ENCODE results near the gene CTBP1. TPM values are rescaled to one million over a fixed set of nuclear protein-coding genes. Genes with fewer than 3 reads are reported as not detected.

Gene CTBP1
- total RNA-seq, 1 experiment from 2014 or later, result 184 TPM

- intact Hi-C loops (cut with micrococcal nuclease; ENCODE audit: unreplicated experiment), result no loop called here
Measured at GRCh38 chr4:1202526-1203011, 46.4 kb downstream of the CTBP1 start.

GRCh38 chr4:1201851-1202525, 46.9 kb downstream of the CTBP1 start:
- no peaks in the 10 kb centered on the region for H3K4me1 ChIP-seq
- intact Hi-C loops (cut with micrococcal nuclease; ENCODE audit: unreplicated experiment), result no loop called here
- POLR2A ChIA-PET, result no interaction called here
- no peak overlapping the region for H3K4me3 ChIP-seq (ENCODE audit: low read depth, low read length)
- CTCF ChIA-PET, result no interaction called here
- no peaks in the 10 kb centered on the region for H3K4me1 Mint-ChIP-seq (ENCODE audit: low read depth, unreplicated experiment)
- no peak overlapping the region for H3K4me3 Mint-ChIP-seq (ENCODE audit: unreplicated experiment)
- no peak for TF ChIP-seq CTCF (IDR thresholded peaks at IDR 0.05; ENCODE audit: insufficient read depth in 1 of 2, low read depth in 1 of 2, low read length in 1 of 2, severe bottlenecking in 1 of 2, unreplicated experiment in 1 of 2)
- no peak overlapping the region for H3K27ac Mint-ChIP-seq (ENCODE audit: unreplicated experiment)
- H3K27me3 Mint-ChIP-seq (ENCODE audit: insufficient read depth, unreplicated experiment), result no peaks in the 10 kb centered on the region
- H3K9me3 Mint-ChIP-seq (ENCODE audit: unreplicated experiment), result no peaks in the 10 kb centered on the region
- H3K27me3 ChIP-seq (replicated peaks; ENCODE audit: control insufficient read depth, insufficient read depth, low read length), result no peaks in the 10 kb centered on the region
- no peaks in the 10 kb centered on the region for H3K9me3 ChIP-seq
- DNase-seq, result peak in 1 of 2 experiments; percentile 26
- BruUV-seq (replicated peaks), result no TSS peak
- H3K36me3 ChIP-seq (ENCODE audit: control insufficient read depth, insufficient read depth, low read length), result no peaks in the 10 kb centered on the region
- H3K36me3 Mint-ChIP-seq (ENCODE audit: insufficient read depth, unreplicated experiment), result no peaks in the 10 kb centered on the region

More at GRCh38 chr4:1202526-1203011, 46.4 kb downstream of the CTBP1 start:
- TF ChIP-seq CTCF (IDR thresholded peaks at IDR 0.05; ENCODE audit: insufficient read depth in 1 of 2, low read depth in 1 of 2, low read length in 1 of 2, severe bottlenecking in 1 of 2, unreplicated experiment in 1 of 2), result no peak
- ChIA-PET POLR2A (no interaction called here), CTCF (no interaction called here)
- Mint-ChIP-seq H3K27me3 (ENCODE audit: insufficient read depth, unreplicated experiment) (no peaks in the 10 kb centered on the region), H3K4me1 (ENCODE audit: low read depth, unreplicated experiment) (no peaks in the 10 kb centered on the region), H3K36me3 (ENCODE audit: insufficient read depth, unreplicated experiment) (no peaks in the 10 kb centered on the region), H3K27ac (ENCODE audit: unreplicated experiment) (no peak overlapping the region), H3K4me3 (ENCODE audit: unreplicated experiment) (no peak overlapping the region), H3K9me3 (ENCODE audit: unreplicated experiment) (no peaks in the 10 kb centered on the region)
- Histone ChIP-seq H3K9me3 (no peaks in the 10 kb centered on the region), H3K4me1 (no peaks in the 10 kb centered on the region), H3K27me3 (replicated peaks; ENCODE audit: control insufficient read depth, insufficient read depth, low read length) (no peaks in the 10 kb centered on the region), H3K36me3 (ENCODE audit: control insufficient read depth, insufficient read depth, low read length) (no peaks in the 10 kb centered on the region), H3K4me3 (ENCODE audit: low read depth, low read length) (no peak overlapping the region)
- no TSS peak for BruUV-seq (replicated peaks)
- no peak for DNase-seq

GRCh38 chr4:1200425-1201035, 48.4 kb downstream of the CTBP1 start:
- Histone ChIP-seq H3K4me1 (no peaks in the 10 kb centered on the region), H3K27me3 (replicated peaks; ENCODE audit: control insufficient read depth, insufficient read depth, low read length) (no peaks in the 10 kb centered on the region), H3K4me3 (ENCODE audit: low read depth, low read length) (no peak overlapping the region), H3K36me3 (ENCODE audit: control insufficient read depth, insufficient read depth, low read length) (no peaks in the 10 kb centered on the region), H3K9me3 (no peaks in the 10 kb centered on the region)
- no TSS peak for BruUV-seq (replicated peaks)
- Mint-ChIP-seq H3K4me1 (ENCODE audit: low read depth, unreplicated experiment) (no peaks in the 10 kb centered on the region), H3K27me3 (ENCODE audit: insufficient read depth, unreplicated experiment) (no peaks in the 10 kb centered on the region), H3K27ac (ENCODE audit: unreplicated experiment) (no peak overlapping the region), H3K4me3 (ENCODE audit: unreplicated experiment) (no peak overlapping the region), H3K36me3 (ENCODE audit: insufficient read depth, unreplicated experiment) (no peaks in the 10 kb centered on the region), H3K9me3 (ENCODE audit: unreplicated experiment) (no peaks in the 10 kb centered on the region)
- DNase-seq, result peak in 1 of 2 experiments; percentile 23
- CTCF ChIA-PET, result no interaction called here
- TF ChIP-seq CTCF (IDR thresholded peaks at IDR 0.05; ENCODE audit: insufficient read depth in 1 of 2, low read depth in 1 of 2, low read length in 1 of 2, severe bottlenecking in 1 of 2, unreplicated experiment in 1 of 2), result no peak
- intact Hi-C loops (cut with micrococcal nuclease; ENCODE audit: unreplicated experiment), result no loop called here
- POLR2A ChIA-PET, result no interaction called here

Measured in Caco-2 (cell line).